PFSK-1 (cell line): ENCODE measurements around the gene TRIM47.

Experiments
- FOXP2 ChIP-seq: optimal IDR thresholded peaks from 2 replicates; pipeline ENCODE3; 2011; ENCODE audit warnings: borderline replicate concordance, control low read depth, inconsistent platforms; ENCODE audit not compliant: insufficient read depth; ENCODE audit errors: extremely low read length, extremely low read depth
- POLR2AphosphoS5 ChIP-seq: IDR thresholded peaks from 2 replicates; pipeline ENCODE4 v1.6.1; 2012; ENCODE audit warnings: low read depth, mild to moderate bottlenecking, control low read depth, low read length, moderate library complexity
- REST ChIP-seq, 2 experiments: IDR thresholded peaks; 2 replicates each; pipeline versions ENCODE4 v1.6.1 to v1.8.0; 2011 to 2012; ENCODE audit warnings: low read depth in 2 of 2, low read length in 2 of 2, control low read depth in 1 of 2, inconsistent platforms in 1 of 2, mild to moderate bottlenecking in 1 of 2, moderate library complexity in 1 of 2; ENCODE audit not compliant: insufficient read depth in 1 of 2
- SIN3A ChIP-seq: IDR thresholded peaks from 2 replicates; pipeline ENCODE4 v1.6.1; 2012; ENCODE audit warnings: mild to moderate bottlenecking, low read length, moderate library complexity, borderline replicate concordance; ENCODE audit not compliant: insufficient read depth
- TAF1 ChIP-seq: IDR thresholded peaks from 2 replicates; pipeline ENCODE4 v1.6.1; 2012; ENCODE audit warnings: low read length, control low read depth, borderline replicate concordance; ENCODE audit not compliant: insufficient read depth

TRIM47 gene

GRCh38 chr17:75843577-75844529 lies 34.5 kb downstream of the TRIM47 start, which contains the start of gene UNC13D:
Gene UNC13D, minus strand, starts transcription at chr17:75844404. Its CDS starts 67 bp downstream, at chr17:75844337.
- no peak for TF ChIP-seq SIN3A
- TF ChIP-seq TAF1 = no peak
- TF ChIP-seq POLR2AphosphoS5 = no peak
- no peak for TF ChIP-seq REST (IDR thresholded peaks at IDR 0.05; ENCODE audit: insufficient read depth in 1 of 2, low read depth in 2 of 2, low read length in 2 of 2)
- TF ChIP-seq FOXP2 = no peak

DNA sequence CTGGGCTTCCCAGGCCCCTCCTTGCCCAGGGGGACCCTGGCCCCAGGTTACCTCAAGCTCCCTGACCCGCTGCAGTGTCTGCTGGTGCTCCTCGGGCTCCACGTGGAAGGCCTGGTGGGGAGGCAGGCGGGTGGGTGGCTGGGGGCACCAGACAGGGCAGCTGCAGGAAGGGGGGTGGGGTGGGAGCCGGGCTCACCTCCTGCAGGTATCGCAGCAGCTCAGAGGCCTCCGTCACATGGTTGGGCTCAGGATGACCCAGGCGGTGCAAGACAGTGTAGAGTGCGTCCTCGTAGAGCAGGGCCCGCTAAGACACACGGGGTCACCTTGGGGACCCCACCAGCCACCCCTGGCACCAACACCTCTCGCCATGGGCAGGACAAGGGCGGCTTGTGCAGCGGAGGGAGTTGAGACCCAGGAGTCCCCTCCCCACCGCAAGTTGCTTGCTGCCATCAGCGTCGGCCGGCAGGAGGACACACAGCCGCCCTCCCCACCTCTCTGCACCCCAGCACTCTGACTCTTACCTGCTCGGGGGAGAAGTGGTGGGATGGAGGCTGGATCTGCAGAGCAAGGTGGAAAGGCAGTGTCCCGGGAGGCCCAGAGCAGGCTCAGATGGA lies 35.3 kb downstream of the TRIM47 start:
- no peak for TF ChIP-seq TAF1
- TF ChIP-seq FOXP2 = no peak
- no peak for TF ChIP-seq SIN3A

DNA sequence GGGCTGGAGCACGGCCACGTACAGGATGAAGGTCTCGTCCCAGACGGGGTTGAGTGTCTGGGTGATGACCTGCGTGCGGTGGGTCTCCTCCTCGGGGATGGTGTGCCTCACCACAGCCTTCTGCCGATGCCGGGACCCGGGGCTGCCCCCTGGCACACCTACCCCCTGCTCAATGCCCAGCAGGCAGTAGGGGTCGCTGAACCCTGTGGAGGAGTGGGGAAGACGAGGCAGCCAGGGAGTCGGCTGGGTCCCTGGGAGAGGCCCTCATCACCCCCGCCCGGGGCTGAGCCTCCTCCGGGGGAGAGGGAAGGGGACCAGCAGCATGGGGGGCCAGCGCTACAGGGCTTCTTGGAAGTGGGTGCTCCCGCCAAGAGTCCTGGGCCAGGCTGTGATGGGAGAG lies 36.0 kb downstream of the TRIM47 start:
- TF ChIP-seq FOXP2 = no peak
- no peak for TF ChIP-seq SIN3A
- no peak for TF ChIP-seq REST (IDR thresholded peaks at IDR 0.05; ENCODE audit: insufficient read depth in 1 of 2, low read depth in 2 of 2, low read length in 2 of 2)
- no peak for TF ChIP-seq POLR2AphosphoS5
- TF ChIP-seq TAF1 = no peak

DNA sequence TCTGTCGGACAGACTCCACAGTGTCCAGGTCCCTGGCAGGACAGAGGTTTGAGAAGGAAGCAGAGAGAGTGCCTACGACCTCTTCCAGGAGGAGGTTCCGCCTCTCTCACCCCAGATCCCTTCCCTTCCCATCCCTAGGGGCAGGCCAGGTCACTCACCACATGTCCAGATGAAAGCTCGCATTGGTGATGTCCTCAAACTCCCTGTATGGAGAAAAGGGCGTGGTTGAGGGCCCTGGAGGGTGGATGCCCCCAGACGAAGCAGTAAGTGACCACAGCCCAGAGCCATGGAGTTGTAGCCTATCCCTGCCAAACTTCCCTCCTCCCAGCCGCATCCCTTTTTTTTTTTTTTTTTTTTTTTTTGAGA lies 37.6 kb downstream of the TRIM47 start:
- TF ChIP-seq SIN3A (no peak), TAF1 (no peak), POLR2AphosphoS5 (no peak), REST (IDR thresholded peaks at IDR 0.05; ENCODE audit: insufficient read depth in 1 of 2, low read depth in 2 of 2, low read length in 2 of 2) (no peak), FOXP2 (no peak)

GRCh38 chr17:75839942-75840798 lies 38.2 kb downstream of the TRIM47 start:
- no peak for TF ChIP-seq TAF1
- no peak for TF ChIP-seq FOXP2
- no peak for TF ChIP-seq SIN3A
- no peak for TF ChIP-seq REST (IDR thresholded peaks at IDR 0.05; ENCODE audit: insufficient read depth in 1 of 2, low read depth in 2 of 2, low read length in 2 of 2)
- no peak for TF ChIP-seq POLR2AphosphoS5
